HepG2 (cell line): Measurements from ENCODE around the gene ARSB. TPM values are rescaled to one million over a fixed set of nuclear protein-coding genes. Genes with fewer than 3 reads are reported as not detected.

ENCODE experiments used
- CHD2 ChIP-seq: IDR thresholded peaks from 2 replicates; pipeline ENCODE4 v1.6.1; 2011; ENCODE audit warnings: low read depth, low read length, improper control_type of control experiment
- EED ChIP-seq: sonication (generic); formaldehyde crosslinking; IDR thresholded peaks from 2 replicates; pipeline ENCODE4 v1.5.0; 2020; ENCODE audit warnings: mild to moderate bottlenecking, missing genetic modification reagents
- EP300 ChIP-seq, 3 experiments: sonication (generic) in 1 of 3; formaldehyde crosslinking in 1 of 3; IDR thresholded peaks; 2 replicates each; pipeline versions ENCODE4 v1.5.1 to v1.6.1; 2011 to 2020; ENCODE audit warnings: low read depth in 2 of 3, low read length in 2 of 3, borderline replicate concordance in 1 of 3, improper control_type of control experiment in 1 of 3, mild to moderate bottlenecking in 1 of 3, missing genetic modification reagents in 1 of 3, moderate library complexity in 1 of 3
- ETV6 ChIP-seq: sonication (generic); formaldehyde crosslinking; conservative IDR thresholded peaks from 2 replicates; pipeline ENCODE4 v1.4.0; 2020; ENCODE audit warnings: missing genetic modification reagents
- HINFP ChIP-seq: sonication (generic); formaldehyde crosslinking; IDR thresholded peaks from 2 replicates; pipeline ENCODE4 v1.4.0; 2020; ENCODE audit warnings: low read depth, mild to moderate bottlenecking, missing genetic modification reagents
- JUN ChIP-seq: sonication (generic); formaldehyde crosslinking; IDR thresholded peaks from 2 replicates; pipeline ENCODE4 v1.4.0; 2020; ENCODE audit warnings: mild to moderate bottlenecking, missing genetic modification reagents
- KDM5B ChIP-seq: sonication (generic); formaldehyde crosslinking; IDR thresholded peaks from 2 replicates; pipeline ENCODE4 v1.4.0; 2020; ENCODE audit warnings: missing genetic modification reagents, mild to moderate bottlenecking, borderline replicate concordance
- NFIB ChIP-seq: sonication (generic); formaldehyde crosslinking; IDR thresholded peaks from 2 replicates; pipeline ENCODE4 v1.9.0; 2021; ENCODE audit warnings: missing genetic modification reagents, mild to moderate bottlenecking, borderline replicate concordance
- PHF8 ChIP-seq: sonication (generic); formaldehyde crosslinking; IDR thresholded peaks from 2 replicates; pipeline ENCODE4 v1.5.0; 2020; ENCODE audit warnings: missing genetic modification reagents
- RBM39 ChIP-seq: fragments of 200-400 bp; formaldehyde crosslinking; IDR thresholded peaks from one replicate; pipeline ENCODE4 v1.6.1; 2018; ENCODE audit warnings: antibody characterized with exemption, mild to moderate bottlenecking, low read depth, low read length; ENCODE audit not compliant: poor library complexity, severe bottlenecking
- RFX5 ChIP-seq: IDR thresholded peaks from 2 replicates; pipeline ENCODE4 v1.6.1; 2011; ENCODE audit warnings: low read depth, low read length, improper control_type of control experiment
- RORA ChIP-seq: sonication (generic); formaldehyde crosslinking; IDR thresholded peaks from 2 replicates; pipeline ENCODE4 v1.5.0; 2020; ENCODE audit warnings: mild to moderate bottlenecking, missing genetic modification reagents, moderate library complexity
- SMARCE1 ChIP-seq: fragments of 450-650 bp; IDR thresholded peaks from 2 replicates; pipeline ENCODE4 v1.6.1; 2017; ENCODE audit warnings: borderline replicate concordance
- ZBTB38 ChIP-seq: sonication (generic); formaldehyde crosslinking; IDR thresholded peaks from 2 replicates; pipeline ENCODE4 v1.5.1; 2020; ENCODE audit warnings: mild to moderate bottlenecking, missing genetic modification reagents
- ZFP36L2 ChIP-seq: sonication (generic); formaldehyde crosslinking; IDR thresholded peaks from 2 replicates; pipeline ENCODE4 v1.4.0; 2020; ENCODE audit warnings: missing genetic modification reagents
- ZNF263 ChIP-seq: sonication (generic); formaldehyde crosslinking; IDR thresholded peaks from 2 replicates; pipeline ENCODE4 v1.4.0; 2020; ENCODE audit warnings: missing genetic modification reagents
- ZNF335 ChIP-seq: sonication (generic); formaldehyde crosslinking; IDR thresholded peaks from 2 replicates; pipeline ENCODE4 v1.4.0; 2020; ENCODE audit warnings: missing genetic modification reagents
- ZNF44 ChIP-seq: sonication (generic); formaldehyde crosslinking; IDR thresholded peaks from 2 replicates; pipeline ENCODE4 v1.5.1; 2020; ENCODE audit warnings: mild to moderate bottlenecking, missing genetic modification reagents
- ZNF451 ChIP-seq: sonication (generic); formaldehyde crosslinking; IDR thresholded peaks from 2 replicates; pipeline ENCODE4 v1.5.0; 2020; ENCODE audit warnings: mild to moderate bottlenecking, missing genetic modification reagents
- ZNF468 ChIP-seq: sonication (generic); formaldehyde crosslinking; IDR thresholded peaks from 2 replicates; pipeline ENCODE4 v1.8.0; 2022; ENCODE audit warnings: mild to moderate bottlenecking, moderate library complexity, missing genetic modification reagents
- ZNF597 ChIP-seq: sonication (generic); formaldehyde crosslinking; IDR thresholded peaks from 2 replicates; pipeline ENCODE4 v1.5.0; 2020; ENCODE audit warnings: missing genetic modification reagents
- ZNF607 ChIP-seq: sonication (generic); formaldehyde crosslinking; IDR thresholded peaks from 2 replicates; pipeline ENCODE4 v1.5.1; 2020; ENCODE audit warnings: missing genetic modification reagents, mild to moderate bottlenecking, borderline replicate concordance
- ZNF713 ChIP-seq: sonication (generic); formaldehyde crosslinking; IDR thresholded peaks from 2 replicates; pipeline ENCODE4 v1.4.0; 2020; ENCODE audit warnings: mild to moderate bottlenecking, missing genetic modification reagents
- ZNF761 ChIP-seq: sonication (generic); formaldehyde crosslinking; conservative IDR thresholded peaks from 2 replicates; pipeline ENCODE4 v1.4.0; 2020; ENCODE audit warnings: mild to moderate bottlenecking, missing genetic modification reagents
- ZNF790 ChIP-seq: sonication (generic); formaldehyde crosslinking; IDR thresholded peaks from 2 replicates; pipeline ENCODE4 v1.8.0; 2022; ENCODE audit warnings: missing genetic modification reagents, mild to moderate bottlenecking, borderline replicate concordance
- ZXDC ChIP-seq: sonication (generic); formaldehyde crosslinking; IDR thresholded peaks from 2 replicates; pipeline ENCODE4 v1.5.0; 2020; ENCODE audit warnings: mild to moderate bottlenecking, missing genetic modification reagents
- polyA plus RNA-seq, 8 experiments: library from polyadenylated mRNA; depleted of rRNA in 3 of 8; stranded (reverse) in 7 of 8; unstranded in 1 of 8; fragments of >200 nt; fragmentation: Illumina TruSeq in 4 of 8; extraction: Trizol in 4 of 8; gene quantifications; 2 replicates each; pipeline versions ENCODE4 v1.2.1 to v1.2.3, GENCODE V29; 2011 to 2016; ENCODE audit warnings: low read depth in 4 of 8, missing spikeins in 1 of 8, mixed read lengths in 1 of 8; ENCODE audit not compliant: insufficient read depth in 1 of 8
- total RNA-seq, 5 experiments: library from RNA; depleted of rRNA; stranded (reverse); fragments of >200 nt; fragmentation: Illumina TruSeq; extraction: Trizol; gene quantifications; 2 replicates each; pipeline ENCODE4 v1.2.3, GENCODE V29; 2016; ENCODE audit warnings: low read depth in 1 of 5

ARSB gene
- total and polyA plus RNA-seq, 2 of the 13 experiments (the other 11 are each of a cell fraction or from before 2014, with no cell fraction given), result 52.6 to 66.4 TPM

GRCh38 chr5:78985725-78986223 is 664 bp upstream of the ARSB start (continued):
- TF ChIP-seq ZNF607, result 0 out of 2 replicates have a peak, but pooled peaks have one; percentile 48
- TF ChIP-seq PHF8 (CRISPR knock-in tag), result no peak
- no peak for TF ChIP-seq NFIB (CRISPR knock-in tag)
- TF ChIP-seq ZNF713 (CRISPR knock-in tag), result no peak
- TF ChIP-seq ZBTB38 (CRISPR knock-in tag), result peak; percentile 68; the same call in 1 of the 2 replicates
- TF ChIP-seq SMARCE1, result no peak
- TF ChIP-seq ZFP36L2, result 0 out of 2 replicates have a peak, but pooled peaks have one; percentile 19
- peak; percentile 100 for TF ChIP-seq ZNF263
- 0 out of 2 replicates have a peak, but pooled peaks have one; percentile 52 for TF ChIP-seq ZNF451 (CRISPR knock-in tag)
- no peak for TF ChIP-seq RBM39
- TF ChIP-seq ZNF790 (CRISPR knock-in tag), result no peak
- no peak for TF ChIP-seq RFX5
- peak; percentile 87 for TF ChIP-seq JUN (CRISPR knock-in tag)
- peak; percentile 78; the same call in 1 of the 2 replicates for TF ChIP-seq ZNF335 (CRISPR knock-in tag)
- peak; percentile 89 for TF ChIP-seq HINFP (CRISPR knock-in tag)
- TF ChIP-seq RORA, result peak; percentile 40; the same call in 1 of the 2 replicates
- no peak for TF ChIP-seq ZNF597 (CRISPR knock-in tag)
- peak; percentile 90 to 99; a peak in 3 of 4 replicates for TF ChIP-seq EP300 (IDR thresholded peaks at IDR 0.05; ENCODE audit: low read depth in 2 of 2, low read length in 2 of 2)
- TF ChIP-seq EP300 (CRISPR knock-in tag; IDR thresholded peaks at IDR 0.05; ENCODE audit: borderline replicate concordance), result peak; percentile 99
- no peak; the same call in 1 of the 2 replicates for TF ChIP-seq CHD2
- peak; percentile 71; the same call in 1 of the 2 replicates for TF ChIP-seq ZNF44 (CRISPR knock-in tag)
- TF ChIP-seq KDM5B (CRISPR knock-in tag), result no peak
- no peak for TF ChIP-seq ZNF468
- 0 out of 2 replicates have a peak, but pooled peaks have one; percentile 43 for TF ChIP-seq ZXDC (CRISPR knock-in tag)
- 0 out of 2 replicates have a peak, but pooled peaks have one; percentile 38 for TF ChIP-seq ETV6 (CRISPR knock-in tag)
- peak; percentile 70; the same call in 1 of the 2 replicates for TF ChIP-seq ZNF761 (CRISPR knock-in tag)
- TF ChIP-seq EED (CRISPR knock-in tag), result no peak
